Colon (tissue), 2 donors: ENCODE data around the gene POTEH.
"Not testable (repeated sequence)": the region's sequence is repeated elsewhere in the genome, so short reads cannot be mapped to it uniquely, and the experiment has no call there.

Experiments
- FAIRE-seq: peaks from 2 replicates; lab custom pipeline; 2012; peaks lifted over from hg19 to GRCh38; lab: Jason Lieb, UNC
- donor health status: control.
- donor health status: control.

The POTEH gene

GRCh38 chr22:15738157-15738908 lies 48.5 kb downstream of the POTEH start:
- FAIRE-seq = not testable (repeated sequence)

GRCh38 chr22:15738909-15739391 lies 49.1 kb downstream of the POTEH start:
- not testable (repeated sequence) for FAIRE-seq

- not testable (repeated sequence) for FAIRE-seq
These were observed 58.0 kb downstream of the POTEH start for GRCh38 chr22:15747636-15748323.

- FAIRE-seq = not testable (repeated sequence)
These were observed 59.5 kb downstream of the POTEH start for GRCh38 chr22:15749181-15749970.

- FAIRE-seq = not testable (repeated sequence)
These were observed 69.7 kb downstream of the POTEH start for GRCh38 chr22:15759443-15760097.

- not testable (repeated sequence) for FAIRE-seq
These were observed 70.7 kb downstream of the POTEH start for GRCh38 chr22:15760388-15761150.

GRCh38 chr22:15761151-15761777 lies 71.4 kb downstream of the POTEH start:
- not testable (repeated sequence) for FAIRE-seq

GRCh38 chr22:15763559-15763958 lies 73.7 kb downstream of the POTEH start:
- FAIRE-seq = not testable (repeated sequence)
